Liver (tissue), 9 donors: ENCODE results near the gene PCDHGA6. TPM values are rescaled to one million over a fixed set of nuclear protein-coding genes. Genes with fewer than 3 reads are reported as not detected.
A peak's percentile ranks its signal among the peaks of the same experiment; 100 is the strongest.

ENCODE experiments used
- DNase-seq: peaks from one replicate; pipeline ENCODE4 v3.0.0-alpha.2; 2017; ENCODE audit warnings: low spot score
- H3K27ac ChIP-seq, 2 donors: one replicate each; pipeline ENCODE4 v1.7.0; 2013; ENCODE audit warnings: inconsistent platforms in 2 of 2, low read length in 2 of 2, control low read depth in 1 of 2, low read depth in 1 of 2, mild to moderate bottlenecking in 1 of 2
- H3K27me3 ChIP-seq, 4 donors: one replicate each; pipeline versions ENCODE4 v1.6.1 to v1.7.0; 2013; ENCODE audit warnings: low read length in 3 of 4, inconsistent platforms in 1 of 4, mild to moderate bottlenecking in 1 of 4, moderate library complexity in 1 of 4; ENCODE audit not compliant: control insufficient read depth in 4 of 4, insufficient read depth in 4 of 4
- H3K36me3 ChIP-seq, 4 donors: one replicate each; pipeline versions ENCODE4 v1.6.1 to v1.7.0; 2013; ENCODE audit warnings: low read length in 3 of 4, mild to moderate bottlenecking in 3 of 4, low read depth in 1 of 4, moderate library complexity in 1 of 4; ENCODE audit not compliant: control insufficient read depth in 4 of 4, insufficient read depth in 3 of 4
- H3K4me1 ChIP-seq, 4 donors: one replicate each; pipeline versions ENCODE4 v1.6.1 to v1.7.0; 2013; ENCODE audit warnings: low read length in 3 of 4, mild to moderate bottlenecking in 3 of 4, moderate library complexity in 1 of 4; ENCODE audit not compliant: control insufficient read depth in 4 of 4, insufficient read depth in 4 of 4
- H3K4me3 ChIP-seq, 3 donors: one replicate each; pipeline versions ENCODE4 v1.6.1 to v1.7.0; 2013; ENCODE audit warnings: low read length in 3 of 3, control low read depth in 1 of 3, low read depth in 1 of 3, mild to moderate bottlenecking in 1 of 3
- H3K9ac ChIP-seq, 2 donors: one replicate each; pipeline ENCODE4 v1.7.0; 2013; ENCODE audit warnings: low read length in 2 of 2, mild to moderate bottlenecking in 2 of 2, moderate library complexity in 2 of 2, control low read depth in 1 of 2, low read depth in 1 of 2
- H3K9me3 ChIP-seq, 4 donors: one replicate each; pipeline versions ENCODE4 v1.6.1 to v1.7.0; 2013; ENCODE audit warnings: low read length in 3 of 4; ENCODE audit not compliant: control insufficient read depth in 4 of 4
- EGR1 ChIP-seq, 2 donors: IDR thresholded peaks; 2 replicates each; pipeline ENCODE4 v1.6.1; 2016 to 2018; ENCODE audit warnings: antibody characterized with exemption in 2 of 2, low read depth in 2 of 2
- FOXA1 ChIP-seq: IDR thresholded peaks from 2 replicates; pipeline ENCODE4 v1.6.1; 2016; ENCODE audit warnings: antibody characterized with exemption
- FOXA2 ChIP-seq: IDR thresholded peaks from 2 replicates; pipeline ENCODE4 v1.6.1; 2016; ENCODE audit warnings: antibody characterized with exemption
- GABPA ChIP-seq, 2 donors: IDR thresholded peaks in 1 of 2; conservative IDR thresholded peaks in 1 of 2; 2 replicates each; pipeline ENCODE4 v1.6.1; 2016; ENCODE audit warnings: antibody characterized with exemption in 2 of 2, mild to moderate bottlenecking in 1 of 2, moderate library complexity in 1 of 2
- HNF4A ChIP-seq, 2 donors: conservative IDR thresholded peaks; 2 replicates each; pipeline ENCODE4 v1.6.1; 2016; ENCODE audit warnings: antibody characterized with exemption in 2 of 2, mild to moderate bottlenecking in 2 of 2
- HNF4G ChIP-seq: IDR thresholded peaks from 2 replicates; pipeline ENCODE4 v1.6.1; 2016; ENCODE audit warnings: antibody characterized with exemption
- JUND ChIP-seq, 2 donors: IDR thresholded peaks; 2 replicates each; pipeline ENCODE4 v1.6.1; 2016; ENCODE audit warnings: antibody characterized with exemption in 2 of 2
- NR2F2 ChIP-seq: IDR thresholded peaks from 2 replicates; pipeline ENCODE4 v1.6.1; 2016; ENCODE audit warnings: antibody characterized with exemption
- RAD21 ChIP-seq, 2 donors: IDR thresholded peaks; 2 replicates each; pipeline ENCODE4 v1.6.1; 2016; ENCODE audit warnings: antibody characterized with exemption in 2 of 2, mild to moderate bottlenecking in 2 of 2
- SP1 ChIP-seq: IDR thresholded peaks from 2 replicates; pipeline ENCODE4 v1.6.1; 2018; ENCODE audit warnings: antibody characterized with exemption, mild to moderate bottlenecking
- TAF1 ChIP-seq: conservative IDR thresholded peaks from 2 replicates; pipeline ENCODE4 v1.6.1; 2016; ENCODE audit warnings: antibody characterized with exemption, mild to moderate bottlenecking
- YY1 ChIP-seq: IDR thresholded peaks from 2 replicates; pipeline ENCODE4 v1.6.1; 2016; ENCODE audit warnings: antibody characterized with exemption, mild to moderate bottlenecking
- WGBS: extraction: QIAGEN DNeasy Blood & Tissue Kit; methylation state at CpG from one replicate; pipeline ENCODE4 v1.1.7; 2013; 5-methylcytosine and 5-hydroxymethylcytosine counted together
- polyA plus RNA-seq, 2 donors: library from polyadenylated mRNA; stranded (reverse) in 1 of 2; unstranded in 1 of 2; fragments of 200-250 nt in 1 of 2; fragments of >200 nt in 1 of 2; fragmentation: Nextera tagmentation in 1 of 2; extraction: Ambion mirVana in 1 of 2; gene quantifications; one replicate each; pipeline versions ENCODE4 v1.2.1 to v1.2.3, GENCODE V29; 2013 to 2015
- total RNA-seq, 2 donors: library from RNA; depleted of rRNA; stranded (reverse); fragments of >200 nt; gene quantifications; one replicate each; pipeline ENCODE4 v1.2.3, GENCODE V29; 2014
- TF ChIP-seq, protein P1 (sequence below): fragments of 150-350 bp; IDR thresholded peaks from 2 replicates; pipeline ENCODE4 v1.5.1; 2017; ENCODE audit warnings: improper control_type of control experiment, low read depth, low read length; ENCODE audit not compliant: missing input control
- TF ChIP-seq, protein P2 (sequence below): IDR thresholded peaks from 2 replicates; pipeline ENCODE4 v1.6.1; 2016; ENCODE audit warnings: antibody characterized with exemption
- TF ChIP-seq, protein P3 (sequence below): IDR thresholded peaks from 2 replicates; pipeline ENCODE4 v1.6.1; 2016; ENCODE audit warnings: antibody characterized with exemption, mild to moderate bottlenecking
- TF ChIP-seq, protein P4 (sequence below): IDR thresholded peaks from 2 replicates; pipeline ENCODE4 v1.6.1; 2016; ENCODE audit warnings: antibody characterized with exemption
- donor health status: healthy.
- donor health status: healthy.
- donor health status: healthy.
- donor health status: healthy.
- donor health status: healthy.

PCDHGA6 gene
- total and polyA plus RNA-seq, 4 donors: 0.08 to 0.67 (median 0.28) TPM

DNA sequence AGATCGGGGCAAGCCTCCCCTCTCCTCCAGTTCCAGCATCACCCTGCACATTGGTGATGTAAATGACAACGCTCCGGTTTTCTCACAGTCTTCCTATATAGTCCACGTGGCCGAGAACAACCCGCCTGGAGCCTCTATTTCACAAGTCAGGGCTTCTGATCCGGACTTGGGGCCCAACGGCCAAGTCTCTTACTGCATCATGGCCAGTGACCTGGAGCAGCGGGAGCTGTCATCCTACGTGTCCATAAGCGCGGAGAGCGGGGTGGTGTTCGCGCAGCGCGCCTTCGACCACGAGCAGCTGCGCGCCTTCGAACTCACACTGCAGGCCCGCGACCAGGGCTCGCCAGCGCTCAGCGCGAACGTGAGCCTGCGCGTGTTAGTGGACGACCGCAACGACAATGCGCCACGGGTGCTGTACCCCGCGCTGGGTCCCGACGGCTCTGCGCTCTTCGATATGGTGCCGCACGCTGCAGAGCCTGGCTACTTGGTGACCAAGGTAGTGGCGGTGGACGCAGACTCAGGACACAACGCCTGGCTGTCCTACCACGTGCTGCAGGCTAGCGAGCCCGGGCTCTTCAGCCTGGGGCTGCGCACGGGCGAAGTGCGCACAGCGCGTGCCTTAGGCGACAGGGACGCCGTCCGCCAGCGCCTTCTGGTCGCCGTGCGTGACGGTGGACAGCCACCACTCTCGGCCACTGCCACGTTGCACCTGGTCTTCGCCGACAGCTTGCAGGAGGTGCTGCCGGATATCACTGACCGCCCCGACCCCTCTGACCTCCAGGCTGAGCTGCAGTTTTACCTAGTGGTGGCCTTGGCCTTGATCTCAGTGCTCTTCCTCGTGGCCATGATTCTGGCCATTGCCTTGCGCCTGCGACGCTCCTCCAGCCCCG lies 15.7 kb downstream of the PCDHGA6 start:
- peaks cover 40 to 85% (median 41%) of the 10 kb centered on the region in 4 donors for H3K9me3 ChIP-seq
- WGBS: 36% methylated on average over 77 of the region's 77 CpGs

DNA sequence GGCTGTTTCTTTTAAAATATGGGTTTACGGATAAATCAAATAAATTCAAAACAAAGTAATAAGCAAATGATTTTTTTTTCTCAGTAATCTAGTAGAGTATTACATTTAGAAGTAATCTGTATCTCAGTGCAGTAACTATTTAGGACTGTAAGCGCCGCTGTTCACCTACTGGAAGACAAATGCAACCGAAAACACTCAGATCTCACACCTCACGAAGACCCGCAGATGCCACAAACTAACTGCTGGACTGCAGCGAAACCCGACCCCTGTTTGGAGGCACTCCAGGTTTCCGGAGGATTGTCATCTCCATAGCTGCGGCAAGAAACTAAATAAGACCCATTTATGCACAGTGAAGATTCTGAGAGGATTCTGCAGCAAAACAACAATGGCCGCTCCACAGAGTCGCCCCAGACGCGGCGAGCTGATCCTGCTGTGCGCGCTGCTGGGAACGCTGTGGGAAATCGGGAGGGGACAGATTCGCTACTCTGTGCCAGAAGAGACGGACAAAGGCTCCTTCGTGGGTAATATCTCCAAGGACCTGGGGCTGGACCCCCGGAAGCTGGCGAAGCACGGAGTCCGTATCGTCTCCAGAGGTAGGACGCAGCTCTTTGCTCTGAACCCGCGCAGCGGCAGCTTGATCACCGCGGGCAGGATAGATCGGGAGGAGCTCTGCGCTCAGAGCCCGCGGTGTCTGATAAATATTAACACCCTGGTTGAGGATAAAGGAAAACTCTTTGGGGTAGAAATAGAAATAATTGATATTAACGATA lies 18.9 kb downstream of the PCDHGA6 start, which contains the start of gene PCDHGA8:
PCDHGA8 (plus strand) TSS at position 205 of the 770 bp plus-strand sequence; CDS start at position 386, 181 bp downstream.
- Histone ChIP-seq H3K9ac (no peak within 1 kb of the TSS), H3K4me1 (peaks cover 0 to 4% (median 0%) of the 10 kb centered on the region in 4 donors), H3K27me3 (peaks cover 0 to 4% (median 0%) of the 10 kb centered on the region in 4 donors), H3K4me3 (peak within 1 kb of the TSS in 2 of 3 donors; percentile 51 to 69), H3K36me3 (peaks cover 0 to 6% (median 0%) of the 10 kb centered on the region in 4 donors), H3K27ac (no peak within 1 kb of the TSS), H3K9me3 (peaks cover 37 to 81% (median 39%) of the 10 kb centered on the region in 4 donors)
- no peak for DNase-seq
- WGBS: 33% methylated on average over 38 of the region's 38 CpGs
- TF ChIP-seq, protein P1, sequence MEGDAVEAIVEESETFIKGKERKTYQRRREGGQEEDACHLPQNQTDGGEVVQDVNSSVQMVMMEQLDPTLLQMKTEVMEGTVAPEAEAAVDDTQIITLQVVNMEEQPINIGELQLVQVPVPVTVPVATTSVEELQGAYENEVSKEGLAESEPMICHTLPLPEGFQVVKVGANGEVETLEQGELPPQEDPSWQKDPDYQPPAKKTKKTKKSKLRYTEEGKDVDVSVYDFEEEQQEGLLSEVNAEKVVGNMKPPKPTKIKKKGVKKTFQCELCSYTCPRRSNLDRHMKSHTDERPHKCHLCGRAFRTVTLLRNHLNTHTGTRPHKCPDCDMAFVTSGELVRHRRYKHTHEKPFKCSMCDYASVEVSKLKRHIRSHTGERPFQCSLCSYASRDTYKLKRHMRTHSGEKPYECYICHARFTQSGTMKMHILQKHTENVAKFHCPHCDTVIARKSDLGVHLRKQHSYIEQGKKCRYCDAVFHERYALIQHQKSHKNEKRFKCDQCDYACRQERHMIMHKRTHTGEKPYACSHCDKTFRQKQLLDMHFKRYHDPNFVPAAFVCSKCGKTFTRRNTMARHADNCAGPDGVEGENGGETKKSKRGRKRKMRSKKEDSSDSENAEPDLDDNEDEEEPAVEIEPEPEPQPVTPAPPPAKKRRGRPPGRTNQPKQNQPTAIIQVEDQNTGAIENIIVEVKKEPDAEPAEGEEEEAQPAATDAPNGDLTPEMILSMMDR: no peak
- TF ChIP-seq, protein P2, sequence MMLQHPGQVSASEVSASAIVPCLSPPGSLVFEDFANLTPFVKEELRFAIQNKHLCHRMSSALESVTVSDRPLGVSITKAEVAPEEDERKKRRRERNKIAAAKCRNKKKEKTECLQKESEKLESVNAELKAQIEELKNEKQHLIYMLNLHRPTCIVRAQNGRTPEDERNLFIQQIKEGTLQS: no peak
- TF ChIP-seq, protein P3, sequence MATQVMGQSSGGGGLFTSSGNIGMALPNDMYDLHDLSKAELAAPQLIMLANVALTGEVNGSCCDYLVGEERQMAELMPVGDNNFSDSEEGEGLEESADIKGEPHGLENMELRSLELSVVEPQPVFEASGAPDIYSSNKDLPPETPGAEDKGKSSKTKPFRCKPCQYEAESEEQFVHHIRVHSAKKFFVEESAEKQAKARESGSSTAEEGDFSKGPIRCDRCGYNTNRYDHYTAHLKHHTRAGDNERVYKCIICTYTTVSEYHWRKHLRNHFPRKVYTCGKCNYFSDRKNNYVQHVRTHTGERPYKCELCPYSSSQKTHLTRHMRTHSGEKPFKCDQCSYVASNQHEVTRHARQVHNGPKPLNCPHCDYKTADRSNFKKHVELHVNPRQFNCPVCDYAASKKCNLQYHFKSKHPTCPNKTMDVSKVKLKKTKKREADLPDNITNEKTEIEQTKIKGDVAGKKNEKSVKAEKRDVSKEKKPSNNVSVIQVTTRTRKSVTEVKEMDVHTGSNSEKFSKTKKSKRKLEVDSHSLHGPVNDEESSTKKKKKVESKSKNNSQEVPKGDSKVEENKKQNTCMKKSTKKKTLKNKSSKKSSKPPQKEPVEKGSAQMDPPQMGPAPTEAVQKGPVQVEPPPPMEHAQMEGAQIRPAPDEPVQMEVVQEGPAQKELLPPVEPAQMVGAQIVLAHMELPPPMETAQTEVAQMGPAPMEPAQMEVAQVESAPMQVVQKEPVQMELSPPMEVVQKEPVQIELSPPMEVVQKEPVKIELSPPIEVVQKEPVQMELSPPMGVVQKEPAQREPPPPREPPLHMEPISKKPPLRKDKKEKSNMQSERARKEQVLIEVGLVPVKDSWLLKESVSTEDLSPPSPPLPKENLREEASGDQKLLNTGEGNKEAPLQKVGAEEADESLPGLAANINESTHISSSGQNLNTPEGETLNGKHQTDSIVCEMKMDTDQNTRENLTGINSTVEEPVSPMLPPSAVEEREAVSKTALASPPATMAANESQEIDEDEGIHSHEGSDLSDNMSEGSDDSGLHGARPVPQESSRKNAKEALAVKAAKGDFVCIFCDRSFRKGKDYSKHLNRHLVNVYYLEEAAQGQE: no peak
- TF ChIP-seq RAD21 (IDR thresholded peaks at IDR 0.05): no peak
- TF ChIP-seq HNF4G: no peak
- TF ChIP-seq, protein P4, sequence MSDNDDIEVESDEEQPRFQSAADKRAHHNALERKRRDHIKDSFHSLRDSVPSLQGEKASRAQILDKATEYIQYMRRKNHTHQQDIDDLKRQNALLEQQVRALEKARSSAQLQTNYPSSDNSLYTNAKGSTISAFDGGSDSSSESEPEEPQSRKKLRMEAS: no peak
- TF ChIP-seq TAF1: no peak

More for the DNA sequence above, 15.7 kb downstream of the PCDHGA6 start:
- TF ChIP-seq, protein P2: no peak
- TF ChIP-seq GABPA (IDR thresholded peaks at IDR 0.05 in 1 of 2, conservative IDR thresholded peaks at IDR 0.05 in 1 of 2) (no peak), FOXA1 (no peak), YY1 (no peak), SP1 (no peak), RAD21 (IDR thresholded peaks at IDR 0.05) (no peak), EGR1 (IDR thresholded peaks at IDR 0.05; ENCODE audit: low read depth in 2 of 2) (no peak), HNF4A (conservative IDR thresholded peaks at IDR 0.05) (no peak), JUND (IDR thresholded peaks at IDR 0.05) (no peak), NR2F2 (no peak), HNF4G (no peak), TAF1 (no peak), FOXA2 (no peak)
- TF ChIP-seq, protein P3: no peak
- TF ChIP-seq, protein P4: no peak
- no peak for DNase-seq
- no peak overlapping the region for H3K27ac ChIP-seq
- peaks cover 0 to 4% (median 0%) of the 10 kb centered on the region in 4 donors for H3K27me3 ChIP-seq
- peaks cover 0 to 4% (median 0%) of the 10 kb centered on the region in 4 donors for H3K4me1 ChIP-seq
- H3K9ac ChIP-seq: no peak overlapping the region
- peak overlapping the region in 2 of 3 donors; percentile 42 to 44 for H3K4me3 ChIP-seq
- peaks cover 0 to 6% (median 0%) of the 10 kb centered on the region in 4 donors for H3K36me3 ChIP-seq
